ENCODE measurements around the gene LMTK3.

- TF ChIP-seq REST (IDR thresholded peaks at IDR 0.05; ENCODE audit: unreplicated experiment) (no peak), EZH2 (IDR thresholded peaks at IDR 0.05; ENCODE audit: low read depth, unreplicated experiment) (no peak), CTCF (conservative IDR thresholded peaks at IDR 0.05; ENCODE audit: low read depth in 2 of 2) (no peak)
Measured at GRCh38 chr19:48544856-48545750, 33.5 kb upstream of the LMTK3 start.

All from GM23338 (cell line).